HS-27A (cell line): ENCODE data around the gene CRIP2.

Source experiments
- DNase-seq: peaks from one replicate; pipeline ENCODE4 v3.0.0-alpha.2; 2012; ENCODE audit warnings: low read depth, missing footprints

CRIP2 gene, protein sequence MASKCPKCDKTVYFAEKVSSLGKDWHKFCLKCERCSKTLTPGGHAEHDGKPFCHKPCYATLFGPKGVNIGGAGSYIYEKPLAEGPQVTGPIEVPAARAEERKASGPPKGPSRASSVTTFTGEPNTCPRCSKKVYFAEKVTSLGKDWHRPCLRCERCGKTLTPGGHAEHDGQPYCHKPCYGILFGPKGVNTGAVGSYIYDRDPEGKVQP

DNA sequence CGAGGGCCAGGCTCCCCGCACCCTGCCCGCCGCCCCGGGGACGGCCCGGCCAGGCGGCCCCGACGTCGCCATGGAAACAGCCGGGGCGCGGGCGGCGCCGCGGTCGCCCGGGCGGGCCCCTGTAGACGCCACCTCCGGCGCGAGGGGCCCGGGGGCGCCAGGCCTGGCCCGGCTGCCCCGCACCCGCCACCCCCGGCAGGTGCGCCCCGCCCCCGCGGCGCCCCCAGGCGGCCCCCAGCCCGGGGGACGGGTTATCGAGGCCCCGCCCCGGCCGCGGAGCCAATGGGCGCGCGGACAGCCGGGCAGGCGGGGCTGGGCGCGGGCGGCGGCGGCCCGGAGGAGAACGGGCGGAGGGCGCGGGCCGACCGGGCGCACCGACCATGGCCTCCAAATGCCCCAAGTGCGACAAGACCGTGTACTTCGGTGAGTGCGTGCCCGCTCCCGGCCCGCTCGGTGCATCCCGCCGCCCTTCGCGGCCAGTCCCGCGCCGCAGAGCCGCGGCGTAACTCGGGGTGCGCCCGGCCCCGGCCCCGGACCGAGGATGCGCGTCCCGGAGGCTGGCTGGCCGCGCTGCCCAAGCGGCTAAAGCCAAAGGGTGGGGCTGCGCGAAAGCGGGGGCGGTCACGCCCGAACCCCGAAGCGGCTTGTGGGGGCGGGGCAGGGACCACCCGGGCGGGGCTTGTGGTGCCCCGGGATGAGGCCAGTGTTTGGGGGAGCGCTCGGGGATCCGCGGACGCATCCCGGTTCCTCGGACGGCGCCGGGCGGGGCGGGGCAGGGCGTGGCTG lies at the start of gene CRIP2:
Gene CRIP2 (plus strand): TSS at position 339 of the 786 bp plus-strand sequence. CDS start 42 bp downstream, at position 381.
- no peak for DNase-seq

GRCh38 chr14:105424861-105425260 lies 49.8 kb upstream of the CRIP2 start:
- no peak for DNase-seq

DNA sequence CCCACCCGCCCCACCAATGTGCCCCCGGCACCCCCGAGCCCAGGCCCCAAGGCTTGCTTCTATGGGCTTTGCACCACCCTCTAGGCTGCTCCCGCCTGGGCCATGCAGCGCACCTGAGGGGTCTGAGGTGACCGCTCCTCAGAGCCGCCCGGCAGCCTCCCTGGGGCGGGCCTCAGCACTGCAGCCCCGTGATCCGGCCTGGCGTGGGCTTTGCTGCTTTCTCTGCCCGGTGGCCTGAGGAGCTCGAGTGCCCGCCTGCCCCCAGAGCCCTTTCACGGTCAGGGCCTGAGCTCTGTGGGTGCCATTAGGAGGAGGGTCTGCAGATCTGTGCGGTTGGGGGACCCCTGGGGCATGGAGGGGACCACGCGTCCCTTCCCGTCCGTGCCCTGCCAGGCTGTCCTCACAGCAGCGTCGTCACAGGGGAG lies 48.8 kb upstream of the CRIP2 start:
- no peak for DNase-seq

- DNase-seq = no peak
Observed at GRCh38 chr14:105426416-105427130, 48.0 kb upstream of the CRIP2 start.

- no peak for DNase-seq
Observed at GRCh38 chr14:105427412-105427811, 47.2 kb upstream of the CRIP2 start.

DNA sequence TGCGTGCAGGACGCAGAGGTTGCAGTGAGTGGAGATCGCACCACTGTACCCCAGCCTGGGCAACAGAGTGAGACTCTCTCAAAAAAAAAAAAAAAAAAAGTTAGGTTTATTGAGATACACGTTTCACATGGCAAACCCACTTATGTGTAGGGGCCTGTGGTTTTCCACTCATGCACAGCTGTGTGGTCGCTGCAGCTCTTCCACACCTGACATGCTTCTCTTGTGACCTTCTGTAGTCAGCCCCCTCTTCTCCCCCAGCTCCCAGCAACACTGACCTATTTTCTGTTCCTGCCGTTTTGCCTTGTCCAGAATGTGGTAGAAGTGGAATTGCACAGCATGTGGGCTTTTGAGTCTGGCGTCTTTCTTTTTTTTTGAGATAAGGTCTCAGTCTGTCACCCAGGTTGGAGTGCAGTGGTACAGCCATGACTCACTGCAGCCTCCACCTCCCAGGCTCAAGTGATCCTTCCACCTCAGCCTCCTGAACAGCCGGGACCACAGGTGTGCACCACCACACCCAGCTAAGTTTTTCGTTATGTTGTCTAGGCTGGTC lies 46.6 kb upstream of the CRIP2 start:
- DNase-seq = no peak

- no peak for DNase-seq
Observed at GRCh38 chr14:105430042-105430441, 44.6 kb upstream of the CRIP2 start.

DNA sequence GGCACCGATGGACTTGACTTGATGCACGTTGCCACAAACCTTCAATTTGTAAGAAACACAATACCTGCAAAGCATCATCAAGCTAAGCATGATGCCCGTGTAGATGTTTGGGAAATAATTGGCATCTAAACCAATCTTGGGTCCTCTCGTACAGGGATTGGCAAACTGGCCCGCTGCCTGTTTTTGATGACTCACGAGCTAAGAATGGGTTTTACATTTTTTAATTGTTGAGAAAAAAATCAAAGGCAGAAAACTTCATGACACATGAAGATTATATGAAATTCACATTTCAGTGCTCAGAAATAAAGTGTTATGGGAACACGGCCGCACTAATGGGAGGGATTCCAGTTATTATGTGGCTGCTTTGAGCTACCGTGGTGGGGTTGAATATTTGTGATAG lies 44.1 kb upstream of the CRIP2 start:
- DNase-seq = peak; percentile 87

DNA sequence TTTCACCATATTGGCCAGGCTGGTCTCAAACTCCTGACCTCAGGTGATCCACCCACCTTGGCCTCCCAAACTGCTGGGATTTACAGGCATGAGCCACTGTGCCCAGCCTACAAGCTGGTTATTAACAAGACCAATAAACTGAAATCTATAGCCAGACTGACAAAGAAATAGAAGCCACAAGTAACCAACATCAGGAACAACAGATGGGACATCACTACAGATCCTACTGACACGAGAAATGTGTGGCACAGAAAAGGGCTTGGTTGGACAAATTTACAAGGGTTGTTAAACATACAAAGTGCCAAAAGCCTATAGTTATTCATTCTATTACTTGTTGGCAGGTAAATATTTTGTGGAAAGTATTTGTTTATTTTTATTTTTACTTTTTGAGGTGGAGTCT lies 43.4 kb upstream of the CRIP2 start:
- no peak for DNase-seq

DNA sequence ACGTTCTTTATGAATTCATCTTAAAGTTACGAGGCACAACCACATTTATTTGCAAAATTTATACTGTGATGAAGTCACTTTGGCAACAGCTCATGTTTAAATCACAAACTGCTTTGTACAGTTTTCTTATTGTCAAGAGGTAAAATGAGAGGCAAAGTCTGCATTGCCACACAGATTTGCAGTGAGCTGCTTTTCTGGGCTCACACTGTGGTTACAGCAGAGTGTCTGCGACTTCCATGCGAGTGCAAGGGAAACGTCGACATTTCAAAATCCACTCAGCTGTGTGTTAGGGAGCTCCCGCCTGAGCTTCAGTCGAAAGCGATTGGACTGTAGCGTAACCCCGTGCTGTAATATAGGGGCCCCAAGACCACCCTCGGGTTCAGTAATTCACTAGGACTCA lies 42.0 kb upstream of the CRIP2 start:
- DNase-seq = no peak

GRCh38 chr14:105433161-105433605 lies 41.4 kb upstream of the CRIP2 start:
- DNase-seq = no peak

- no peak for DNase-seq
Observed at GRCh38 chr14:105436402-105436801, 38.2 kb upstream of the CRIP2 start.

GRCh38 chr14:105436891-105437722 lies 37.5 kb upstream of the CRIP2 start:
- no peak for DNase-seq

DNA sequence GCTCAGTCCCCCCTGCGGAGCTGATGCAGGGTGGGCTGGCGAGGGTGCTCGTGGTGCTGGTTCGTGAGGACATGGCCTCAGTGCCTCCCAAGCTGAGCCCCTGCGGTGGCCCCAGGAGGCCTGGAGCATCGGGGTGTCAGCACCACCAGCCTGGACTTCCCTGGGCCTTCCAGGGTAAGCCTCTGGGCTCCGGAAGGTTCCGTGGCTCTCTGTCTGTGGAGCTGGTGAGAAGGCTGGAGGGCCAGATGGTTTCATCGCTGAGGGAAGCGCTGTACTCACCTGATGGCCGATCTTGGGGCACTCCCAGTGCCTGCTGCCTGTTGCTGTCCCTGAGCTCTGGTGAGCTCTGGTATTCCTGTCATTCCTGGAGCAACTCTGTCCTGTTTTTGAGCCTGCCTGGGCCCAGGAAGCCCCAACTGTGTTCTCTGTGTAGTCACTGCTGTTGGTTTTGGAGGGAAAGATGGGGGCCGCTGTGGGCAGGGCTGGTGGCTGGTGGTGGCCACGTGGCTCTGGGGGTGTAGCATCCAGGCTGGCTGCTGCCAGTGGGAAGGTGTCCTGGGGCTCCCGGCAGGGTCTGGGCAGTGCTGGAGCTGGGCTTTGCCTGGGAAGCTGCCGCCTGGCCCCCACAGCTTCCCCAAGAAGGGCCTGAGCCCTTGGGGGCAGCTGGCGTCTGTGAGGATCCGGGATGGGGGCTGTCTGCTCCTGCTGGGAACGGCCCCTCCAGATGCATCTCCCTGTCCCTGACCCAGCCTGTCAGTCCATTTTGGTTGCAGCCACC lies 36.7 kb upstream of the CRIP2 start:
- DNase-seq = no peak

DNA sequence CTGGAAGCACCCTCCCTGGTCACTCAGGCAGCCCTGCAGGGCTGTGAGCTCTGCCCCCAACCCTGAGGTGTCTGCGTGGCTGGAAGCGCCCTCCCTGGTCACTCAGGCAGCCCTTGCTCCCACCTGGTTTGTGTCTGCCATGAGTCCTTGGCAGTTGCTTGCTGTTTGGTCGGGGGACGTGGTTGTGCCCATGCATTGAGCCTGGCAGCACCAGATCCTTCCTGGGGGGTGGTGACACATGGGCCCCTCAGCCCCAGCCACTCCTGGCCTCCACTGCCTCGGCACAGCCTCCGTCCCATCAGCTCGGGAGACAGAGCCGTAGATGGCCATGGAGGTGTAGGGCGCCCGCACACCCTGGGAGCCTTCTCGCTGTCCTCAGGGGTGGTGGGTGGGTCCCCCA lies 35.4 kb upstream of the CRIP2 start:
- no peak for DNase-seq

- DNase-seq = no peak
Observed at GRCh38 chr14:105439710-105440553, 34.7 kb upstream of the CRIP2 start.

- DNase-seq = no peak
Observed at GRCh38 chr14:105440554-105440900, 34.1 kb upstream of the CRIP2 start.

- no peak for DNase-seq
Observed at GRCh38 chr14:105440992-105441391, 33.6 kb upstream of the CRIP2 start.

- no peak for DNase-seq
Observed at GRCh38 chr14:105442125-105442524, 32.5 kb upstream of the CRIP2 start.

DNA sequence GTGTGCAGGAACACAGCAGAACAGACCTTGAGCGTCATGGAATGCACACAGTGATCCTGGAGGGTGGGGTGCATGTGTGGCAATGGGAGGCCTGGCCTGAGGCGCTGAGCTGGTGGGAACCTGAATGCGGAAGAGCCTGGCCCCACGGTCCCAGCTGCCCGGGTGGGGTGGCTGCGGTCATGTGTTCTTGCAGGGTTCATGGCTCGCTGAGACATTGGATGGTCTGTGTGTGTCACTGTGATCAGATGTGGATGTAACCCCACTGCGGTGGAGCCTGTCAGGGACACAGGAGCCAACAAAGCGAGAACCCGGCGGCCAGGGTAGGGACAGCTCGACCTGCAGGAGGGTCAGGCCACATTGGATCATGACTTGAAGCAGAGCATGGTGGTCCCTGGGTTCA lies 31.8 kb upstream of the CRIP2 start:
- no peak for DNase-seq
